RWPE2 (cell line): ENCODE data around the gene CTNND1.
"Not testable (repeated sequence)": the region's sequence is repeated elsewhere in the genome, so short reads cannot be mapped to it uniquely, and the experiment has no call there.

Source experiments
- ATAC-seq: fragments of 200-7000 bp; cut with Tn5 transposase; 3 replicates; pipeline ENCODE4 v1.9.1; 2021; ENCODE audit warnings: low read depth
- DNase-seq: peaks from one replicate; pipeline ENCODE4 v3.0.0-alpha.2; 2020; ENCODE audit warnings: low spot score
- H3K27ac ChIP-seq: fragments of 450-650 bp; 2 replicates; pipeline ENCODE4 v1.5.1; 2017; ENCODE audit warnings: mild to moderate bottlenecking; ENCODE audit not compliant: poor library complexity, severe bottlenecking
- H3K27me3 ChIP-seq: fragments of 250-450 bp; sonication (Bioruptor Pico); 2 replicates; pipeline ENCODE4 v1.5.1; 2021; ENCODE audit warnings: mild to moderate bottlenecking, moderate library complexity; ENCODE audit not compliant: insufficient read depth, poor library complexity, severe bottlenecking
- H3K36me3 ChIP-seq: fragments of 250-450 bp; sonication (Bioruptor Pico); 2 replicates; pipeline ENCODE4 v1.5.1; 2020; ENCODE audit warnings: low read depth, mild to moderate bottlenecking, moderate library complexity
- H3K4me1 ChIP-seq: fragments of 250-450 bp; sonication (Bioruptor Pico); 2 replicates; pipeline ENCODE4 v1.5.1; 2021; ENCODE audit warnings: mild to moderate bottlenecking, moderate library complexity; ENCODE audit not compliant: insufficient read depth, poor library complexity, severe bottlenecking
- H3K4me3 ChIP-seq: fragments of 250-450 bp; sonication (Bioruptor Pico); 2 replicates; pipeline ENCODE4 v1.5.1; 2021; ENCODE audit warnings: mild to moderate bottlenecking, moderate library complexity; ENCODE audit not compliant: severe bottlenecking
- H3K9me3 ChIP-seq: fragments of 250-450 bp; sonication (Bioruptor Pico); 2 replicates; pipeline ENCODE4 v1.5.1; 2021; ENCODE audit warnings: mild to moderate bottlenecking, moderate library complexity; ENCODE audit not compliant: severe bottlenecking
- TF ChIP-seq, protein P1 (sequence below): fragments of 450-650 bp; IDR thresholded peaks from one replicate; pipeline ENCODE4 v1.5.1; 2017; ENCODE audit warnings: mild to moderate bottlenecking, moderate library complexity; ENCODE audit not compliant: poor library complexity, severe bottlenecking

The CTNND1 gene

DNA sequence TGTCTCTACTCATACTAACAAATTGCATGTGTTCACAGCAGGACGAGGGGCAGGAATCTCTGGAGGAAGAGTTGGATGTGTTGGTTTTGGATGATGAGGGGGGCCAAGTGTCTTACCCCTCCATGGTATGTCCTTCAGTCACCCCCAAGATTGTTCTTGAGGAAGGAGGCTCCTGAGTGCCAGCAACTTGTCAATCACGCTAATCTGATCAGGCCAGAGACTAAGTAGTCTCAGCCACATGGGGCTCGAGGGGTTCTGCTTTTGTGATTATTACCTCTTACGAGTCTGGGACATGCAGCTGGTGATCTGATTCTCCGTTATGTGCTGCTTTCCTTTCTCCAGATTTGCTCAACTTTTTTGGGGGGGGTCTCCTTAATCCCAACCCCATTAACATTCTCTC, 54.3 kb downstream of the CTNND1 start:
- H3K36me3 ChIP-seq: peaks cover 72% of the 10 kb centered on the region
- no peak overlapping the region for H3K27ac ChIP-seq
- H3K4me3 ChIP-seq: no peak overlapping the region
- DNase-seq (no peak), ATAC-seq (no peak)
- no peaks in the 10 kb centered on the region for H3K4me1 ChIP-seq
- H3K9me3 ChIP-seq: no peaks in the 10 kb centered on the region
- TF ChIP-seq, protein P1, sequence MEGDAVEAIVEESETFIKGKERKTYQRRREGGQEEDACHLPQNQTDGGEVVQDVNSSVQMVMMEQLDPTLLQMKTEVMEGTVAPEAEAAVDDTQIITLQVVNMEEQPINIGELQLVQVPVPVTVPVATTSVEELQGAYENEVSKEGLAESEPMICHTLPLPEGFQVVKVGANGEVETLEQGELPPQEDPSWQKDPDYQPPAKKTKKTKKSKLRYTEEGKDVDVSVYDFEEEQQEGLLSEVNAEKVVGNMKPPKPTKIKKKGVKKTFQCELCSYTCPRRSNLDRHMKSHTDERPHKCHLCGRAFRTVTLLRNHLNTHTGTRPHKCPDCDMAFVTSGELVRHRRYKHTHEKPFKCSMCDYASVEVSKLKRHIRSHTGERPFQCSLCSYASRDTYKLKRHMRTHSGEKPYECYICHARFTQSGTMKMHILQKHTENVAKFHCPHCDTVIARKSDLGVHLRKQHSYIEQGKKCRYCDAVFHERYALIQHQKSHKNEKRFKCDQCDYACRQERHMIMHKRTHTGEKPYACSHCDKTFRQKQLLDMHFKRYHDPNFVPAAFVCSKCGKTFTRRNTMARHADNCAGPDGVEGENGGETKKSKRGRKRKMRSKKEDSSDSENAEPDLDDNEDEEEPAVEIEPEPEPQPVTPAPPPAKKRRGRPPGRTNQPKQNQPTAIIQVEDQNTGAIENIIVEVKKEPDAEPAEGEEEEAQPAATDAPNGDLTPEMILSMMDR: no peak
- H3K27me3 ChIP-seq: no peaks in the 10 kb centered on the region

DNA sequence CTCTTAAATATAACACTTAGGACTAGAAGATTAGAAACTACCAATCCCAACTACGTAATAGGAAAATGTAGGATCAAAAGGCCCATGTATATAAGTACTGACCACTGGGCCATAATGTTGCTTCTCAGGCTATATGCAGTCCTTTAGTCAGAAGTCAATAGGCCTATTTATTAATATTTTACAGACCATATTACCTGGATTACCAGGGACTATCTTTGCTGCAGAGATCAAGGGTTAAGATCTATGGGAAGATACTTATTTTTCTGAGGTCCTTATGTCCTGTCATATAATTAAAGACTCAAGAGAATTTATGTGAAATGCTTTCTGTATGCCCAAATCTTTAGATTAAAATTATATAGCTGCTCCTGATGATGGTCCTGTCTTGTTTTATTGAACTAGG, 57.2 kb downstream of the CTNND1 start:
- DNase-seq (no peak), ATAC-seq (no peak)
- H3K36me3 ChIP-seq: peaks cover 43% of the 10 kb centered on the region
- H3K4me3 ChIP-seq: no peak overlapping the region
- no peaks in the 10 kb centered on the region for H3K9me3 ChIP-seq
- no peak overlapping the region for H3K27ac ChIP-seq
- no peaks in the 10 kb centered on the region for H3K4me1 ChIP-seq
- H3K27me3 ChIP-seq: no peaks in the 10 kb centered on the region
- TF ChIP-seq, protein P1: no peak

DNA sequence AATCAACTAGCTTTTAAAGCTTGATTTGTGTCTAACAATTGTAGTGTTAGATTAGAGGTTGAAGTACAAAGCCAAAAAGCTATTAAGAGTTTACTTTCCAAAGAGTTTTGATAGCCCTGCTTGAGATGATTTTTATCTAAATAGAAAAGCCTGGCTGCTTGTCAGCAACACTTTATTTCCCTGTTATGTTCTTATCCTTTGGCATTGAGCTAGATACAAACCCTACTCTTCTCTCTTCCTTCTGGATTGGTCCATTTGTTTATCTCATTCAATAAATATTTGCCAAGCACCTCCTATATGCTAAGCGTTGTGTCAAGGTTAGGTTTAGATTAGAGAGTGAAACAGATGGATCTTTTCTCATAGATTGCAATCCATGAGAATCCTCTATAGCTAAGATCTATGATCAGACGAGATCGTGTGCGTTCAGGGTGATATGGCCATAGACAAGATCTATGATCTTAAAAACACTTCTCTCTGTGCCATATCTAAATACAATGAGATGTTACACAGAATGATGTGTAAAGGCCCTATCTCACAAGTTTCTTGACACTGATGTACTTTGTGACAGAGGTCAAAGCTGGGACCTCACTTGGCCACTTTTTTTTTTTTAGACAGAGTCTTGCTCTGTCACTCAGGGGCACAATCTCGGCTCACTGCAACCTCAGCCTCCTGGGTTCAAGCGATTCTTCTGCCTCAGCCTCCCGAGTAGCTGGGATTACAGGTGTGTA, 57.8 kb downstream of the CTNND1 start:
- no peak for ATAC-seq
- DNase-seq: no peak
- TF ChIP-seq, protein P1: no peak
- no peaks in the 10 kb centered on the region for H3K4me1 ChIP-seq
- no peaks in the 10 kb centered on the region for H3K27me3 ChIP-seq
- no peaks in the 10 kb centered on the region for H3K9me3 ChIP-seq
- no peak overlapping the region for H3K27ac ChIP-seq
- H3K36me3 ChIP-seq: peaks cover 36% of the 10 kb centered on the region
- H3K4me3 ChIP-seq: no peak overlapping the region

DNA sequence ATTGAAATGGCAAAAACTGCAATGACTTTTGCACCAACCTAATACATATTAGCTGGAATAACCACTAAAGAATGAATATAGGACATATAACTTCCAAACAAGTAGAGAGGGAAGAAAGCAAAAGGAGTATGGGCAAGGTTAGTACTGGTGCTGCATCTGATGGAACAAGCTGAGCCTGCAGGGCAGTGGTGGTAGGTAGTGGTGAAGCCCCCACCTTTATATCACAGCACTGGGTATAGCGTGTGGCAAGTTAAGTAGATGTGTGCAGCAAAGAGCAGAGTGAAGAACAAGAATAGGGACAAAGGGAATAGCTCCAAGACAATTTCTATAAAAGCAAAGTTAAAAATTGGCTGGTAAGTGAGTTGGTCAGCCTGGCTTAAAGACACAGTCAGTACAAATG, 62.3 kb downstream of the CTNND1 start:
- TF ChIP-seq, protein P1: no peak
- H3K27me3 ChIP-seq: no peaks in the 10 kb centered on the region
- H3K4me3 ChIP-seq: no peak overlapping the region
- H3K27ac ChIP-seq: no peak overlapping the region
- H3K36me3 ChIP-seq: no peaks in the 10 kb centered on the region
- no peak for DNase-seq
- ATAC-seq: no peak
- H3K9me3 ChIP-seq: no peaks in the 10 kb centered on the region
- H3K4me1 ChIP-seq: no peaks in the 10 kb centered on the region

DNA sequence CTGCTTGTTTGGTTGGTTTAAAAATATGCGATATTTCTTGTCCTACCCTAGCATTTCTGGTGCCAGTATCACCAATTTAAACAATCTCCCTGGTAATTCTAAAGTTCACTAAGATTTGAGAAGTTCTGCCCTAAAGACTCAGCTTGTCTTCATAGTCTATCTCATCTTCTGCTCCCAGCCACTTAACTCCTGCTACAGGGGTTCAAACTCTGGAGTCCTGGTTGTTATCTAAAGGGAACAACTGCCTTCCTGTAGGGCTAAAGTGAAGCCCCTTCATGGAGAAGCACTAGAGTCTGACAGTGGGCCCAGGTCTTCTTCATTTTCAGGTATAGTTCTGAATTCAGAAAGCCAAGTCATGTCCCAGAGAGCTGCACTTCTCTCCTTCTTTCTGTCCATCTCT, 73.2 kb downstream of the CTNND1 start:
- Histone ChIP-seq H3K9me3 (no peaks in the 10 kb centered on the region), H3K27ac (no peak overlapping the region), H3K4me1 (no peaks in the 10 kb centered on the region), H3K4me3 (no peak overlapping the region), H3K27me3 (no peaks in the 10 kb centered on the region), H3K36me3 (no peaks in the 10 kb centered on the region)
- ATAC-seq (no peak), DNase-seq (no peak)
- TF ChIP-seq, protein P1: no peak

DNA sequence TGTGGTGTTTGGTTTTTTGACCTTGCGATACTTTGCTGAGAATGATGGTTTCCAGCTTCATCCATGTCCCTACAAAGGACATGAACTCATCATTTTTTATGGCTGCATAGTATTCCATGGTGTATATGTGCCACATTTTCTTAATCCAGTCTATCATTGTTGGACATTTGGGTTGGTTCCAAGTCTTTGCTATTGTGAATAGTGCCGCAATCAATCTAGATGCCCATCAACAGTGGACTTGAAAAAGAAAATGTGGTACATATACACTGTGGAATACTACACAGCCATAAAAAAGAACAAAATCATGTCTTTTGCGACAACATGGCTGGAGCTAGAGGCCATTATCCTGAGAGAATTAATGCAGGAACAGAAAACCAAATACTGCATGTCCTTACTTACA, 77.0 kb downstream of the CTNND1 start:
- DNase-seq, H3K27me3 ChIP-seq, H3K9me3 ChIP-seq, H3K36me3 ChIP-seq, H3K4me1 ChIP-seq, H3K27ac ChIP-seq, ATAC-seq, H3K4me3 ChIP-seq: not testable (repeated sequence)
